ENCODE data around the gene NUDT16L1. TPM values are rescaled to one million over a fixed set of nuclear protein-coding genes. Genes with fewer than 3 reads are reported as not detected.
A peak's percentile ranks its signal among the peaks of the same experiment; 100 is the strongest.

NUDT16L1 gene
- total RNA-seq, 1 experiment from 2014 or later, result 21.8 TPM

- peaks cover 13% of the 10 kb centered on the region for H3K4me1 Mint-ChIP-seq (ENCODE audit: insufficient read depth, unreplicated experiment)
- no peaks in the 10 kb centered on the region for H3K9me3 Mint-ChIP-seq (ENCODE audit: unreplicated experiment)
- intact Hi-C loops (cut with micrococcal nuclease), result no loop called here
- no TSS peak for BruUV-seq (replicated peaks)
- peaks cover 22% of the 10 kb centered on the region for H3K36me3 Mint-ChIP-seq (ENCODE audit: insufficient read depth, unreplicated experiment)
- no peak for TF ChIP-seq CTCF (IDR thresholded peaks at IDR 0.05; ENCODE audit: unreplicated experiment)
- CTCF ChIA-PET, result interaction anchor here (1.0 kb wide), 1 partner anchor 14 kb away, joined by 3 read pairs; no protein-coding TSS in a partner anchor
- POLR2A ChIA-PET, result no interaction called here
- no peak for DNase-seq (ENCODE audit: unreplicated experiment)
- no peak overlapping the region for H3K27ac Mint-ChIP-seq (ENCODE audit: low read depth, unreplicated experiment)
- no peaks in the 10 kb centered on the region for H3K27me3 Mint-ChIP-seq (ENCODE audit: insufficient read depth, unreplicated experiment)
- H3K4me3 Mint-ChIP-seq (ENCODE audit: unreplicated experiment), result no peak overlapping the region
Measured at GRCh38 chr16:4663777-4664465, 29.4 kb upstream of the NUDT16L1 start.

- no peak overlapping the region for H3K4me3 Mint-ChIP-seq (ENCODE audit: unreplicated experiment)
- H3K36me3 Mint-ChIP-seq (ENCODE audit: insufficient read depth, unreplicated experiment), result peaks cover 14% of the 10 kb centered on the region
- no peak overlapping the region for H3K27ac Mint-ChIP-seq (ENCODE audit: low read depth, unreplicated experiment)
- BruUV-seq (replicated peaks), result no TSS peak
- peak; percentile 43 for DNase-seq (ENCODE audit: unreplicated experiment)
- intact Hi-C loops (cut with micrococcal nuclease), result no loop called here
- TF ChIP-seq CTCF (IDR thresholded peaks at IDR 0.05; ENCODE audit: unreplicated experiment), result no peak
- H3K27me3 Mint-ChIP-seq (ENCODE audit: insufficient read depth, unreplicated experiment), result no peaks in the 10 kb centered on the region
- H3K4me1 Mint-ChIP-seq (ENCODE audit: insufficient read depth, unreplicated experiment), result peaks cover 13% of the 10 kb centered on the region
- CTCF ChIA-PET, result no interaction called here
- POLR2A ChIA-PET, result no interaction called here
- no peaks in the 10 kb centered on the region for H3K9me3 Mint-ChIP-seq (ENCODE audit: unreplicated experiment)
Measured at GRCh38 chr16:4664538-4665418, 28.6 kb upstream of the NUDT16L1 start.

GRCh38 chr16:4666537-4667202 is 26.7 kb upstream of the NUDT16L1 start:
- peaks cover 14% of the 10 kb centered on the region for H3K36me3 Mint-ChIP-seq (ENCODE audit: insufficient read depth, unreplicated experiment)
- CTCF ChIA-PET, result interaction anchor here (0.9 to 1.1 kb wide), 2 partner anchors 9 to 15 kb away, joined by 3 to 6 read pairs; no protein-coding TSS in a partner anchor

More at GRCh38 chr16:4666537-4667202, 26.7 kb upstream of the NUDT16L1 start:
- Mint-ChIP-seq H3K4me1 (ENCODE audit: insufficient read depth, unreplicated experiment) (peaks cover 13% of the 10 kb centered on the region), H3K27ac (ENCODE audit: low read depth, unreplicated experiment) (no peak overlapping the region), H3K9me3 (ENCODE audit: unreplicated experiment) (no peaks in the 10 kb centered on the region), H3K27me3 (ENCODE audit: insufficient read depth, unreplicated experiment) (no peaks in the 10 kb centered on the region), H3K4me3 (ENCODE audit: unreplicated experiment) (no peak overlapping the region)
- TF ChIP-seq CTCF (IDR thresholded peaks at IDR 0.05; ENCODE audit: unreplicated experiment), result no peak
- intact Hi-C loops (cut with micrococcal nuclease), result no loop called here
- no TSS peak for BruUV-seq (replicated peaks)
- DNase-seq (ENCODE audit: unreplicated experiment), result no peak
- POLR2A ChIA-PET, result no interaction called here

Measured in MCF 10A (cell line).